CD4-positive, alpha-beta T cell (primary cell): ENCODE measurements around the gene SPINT4. TPM values are rescaled to one million over a fixed set of nuclear protein-coding genes. Genes with fewer than 3 reads are reported as not detected.

Experiments used
- ATAC-seq: fragments of 200-7000 bp; cut with Tn5 transposase; one replicate; pipeline ENCODE4 v1.10.0; 2022; ENCODE audit warnings: mild to moderate bottlenecking; ENCODE audit not compliant: poor library complexity
- CTCF ChIA-PET: fragments of 350-600 bp; sonication (Branson Sonifier 250); formaldehyde crosslinking; loops from one replicate; lab custom pipeline; 2021; ENCODE audit warnings: antibody characterized with exemption, inconsistent platforms; lab: Charles Lee
- POLR2A ChIA-PET: fragments of 350-600 bp; sonication (Branson Sonifier 250); formaldehyde crosslinking; loops from one replicate; lab custom pipeline; 2021; ENCODE audit warnings: antibody characterized with exemption, inconsistent platforms; lab: Charles Lee
- DNase-seq, 14 experiments: peaks; one replicate each; pipeline ENCODE4 v3.0.0-alpha.2; 2013 to 2020; ENCODE audit warnings: mixed read lengths in 2 of 14
- H3K27ac ChIP-seq, 2 donors: one replicate each; pipeline versions ENCODE4 v1.5.1 to v1.7.0; 2013; ENCODE audit warnings: low read length in 2 of 2, low read depth in 1 of 2, mild to moderate bottlenecking in 1 of 2
- H3K27me3 ChIP-seq, 2 experiments: 1 replicate in 1 of 2; 2 replicates in 1 of 2; pipeline versions ENCODE4 v1.6.1 to v1.7.0; 2013; ENCODE audit warnings: low read length in 2 of 2, control low read depth in 1 of 2, mild to moderate bottlenecking in 1 of 2, moderate library complexity in 1 of 2; ENCODE audit not compliant: insufficient read depth in 2 of 2, control insufficient read depth in 1 of 2
- H3K36me3 ChIP-seq: one replicate; pipeline ENCODE4 v1.6.1; 2013; ENCODE audit warnings: low read length, control low read depth; ENCODE audit not compliant: insufficient read depth
- H3K4me1 ChIP-seq: one replicate; pipeline ENCODE4 v1.6.1; 2013; ENCODE audit warnings: low read length, control low read depth; ENCODE audit not compliant: insufficient read depth
- H3K4me3 ChIP-seq: one replicate; pipeline ENCODE4 v1.5.1; 2013; ENCODE audit warnings: mild to moderate bottlenecking, low read length, moderate library complexity
- H3K9me3 ChIP-seq, 2 experiments: 1 replicate in 1 of 2; 2 replicates in 1 of 2; pipeline versions ENCODE4 v1.6.1 to v1.7.0; 2013; ENCODE audit warnings: low read length in 2 of 2, mild to moderate bottlenecking in 2 of 2, control low read depth in 1 of 2, moderate library complexity in 1 of 2; ENCODE audit not compliant: control insufficient read depth in 1 of 2, insufficient read depth in 1 of 2
- H3K27ac Mint-ChIP-seq: one replicate; pipeline ENCODE4 v1.8.0; 2020; ENCODE audit warnings: mixed read lengths
- H3K27me3 Mint-ChIP-seq: one replicate; pipeline ENCODE4 v1.8.0; 2021; ENCODE audit warnings: mixed read lengths
- H3K36me3 Mint-ChIP-seq: one replicate; pipeline ENCODE4 v1.8.0; 2021; ENCODE audit warnings: low read depth, mixed read lengths
- H3K4me1 Mint-ChIP-seq: one replicate; pipeline ENCODE4 v1.8.0; 2021; ENCODE audit warnings: low read depth, mixed read lengths
- H3K4me3 Mint-ChIP-seq: one replicate; pipeline ENCODE4 v1.8.0; 2020; ENCODE audit warnings: mild to moderate bottlenecking, mixed read lengths
- H3K9me3 Mint-ChIP-seq: one replicate; pipeline ENCODE4 v1.8.0; 2020; ENCODE audit warnings: mixed read lengths
- intact Hi-C, 2 experiments: fragments of 100-400 bp; cut with DNase I in 1 of 2; cut with micrococcal nuclease in 1 of 2; formaldehyde crosslinking; loops; one replicate each; pipeline versions ENCODE4 v1.15.1 to v1.9.0; 2023 to 2025; cut with DNase I, micrococcal nuclease
- polyA plus RNA-seq, 2 donors: library from polyadenylated mRNA; unstranded; fragments of 120-200 nt; gene quantifications; one replicate each; pipeline ENCODE4 v1.2.1, GENCODE V29; 2013
- total RNA-seq, 174 experiments: library from RNA in 2 of 174; stranded (reverse) in 2 of 174; gene quantifications; one replicate each; pipeline ENCODE4 v1.2.3 and lab custom pipeline; 2021 to 2026
- TF ChIP-seq, protein P1 (sequence below): fragments of 200-600 bp; IDR thresholded peaks from one replicate; pipeline ENCODE4 v1.8.0; 2022; ENCODE audit warnings: antibody characterized with exemption, mild to moderate bottlenecking

Gene SPINT4
- total RNA-seq (not detected), total RNA-seq (lab: John Stamatoyannopoulos, UW) (0 to 0.09 (median 0) reads per million in 172 experiments)
- not detected for polyA plus RNA-seq (2013, experiment 1 of 2)
- polyA plus RNA-seq (2013, experiment 2 of 2), result not detected

DNA sequence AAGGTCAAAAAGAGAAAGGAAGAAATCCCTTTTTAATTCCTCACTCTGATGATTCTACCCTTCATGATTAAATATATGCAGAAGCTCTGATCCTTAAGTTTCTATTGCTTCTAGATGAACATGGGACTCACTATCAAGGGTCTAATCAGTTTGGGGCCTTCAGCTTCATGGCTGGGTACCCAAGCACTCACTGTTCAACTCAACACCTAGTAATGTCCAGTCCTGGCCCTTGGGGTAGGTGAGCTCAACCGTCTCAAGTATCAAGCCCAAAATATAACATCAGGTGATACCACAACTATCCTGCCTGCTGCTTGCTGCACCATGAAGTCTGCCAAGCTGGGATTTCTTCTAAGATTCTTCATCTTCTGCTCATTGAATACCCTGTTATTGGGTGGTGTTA lies at the start of gene SPINT4:
SPINT4 (plus strand) TSS at position 301 of the 400 bp plus-strand sequence; CDS start at position 322, 21 bp downstream.
- H3K4me1 Mint-ChIP-seq, result no peaks in the 10 kb centered on the region

DNA sequence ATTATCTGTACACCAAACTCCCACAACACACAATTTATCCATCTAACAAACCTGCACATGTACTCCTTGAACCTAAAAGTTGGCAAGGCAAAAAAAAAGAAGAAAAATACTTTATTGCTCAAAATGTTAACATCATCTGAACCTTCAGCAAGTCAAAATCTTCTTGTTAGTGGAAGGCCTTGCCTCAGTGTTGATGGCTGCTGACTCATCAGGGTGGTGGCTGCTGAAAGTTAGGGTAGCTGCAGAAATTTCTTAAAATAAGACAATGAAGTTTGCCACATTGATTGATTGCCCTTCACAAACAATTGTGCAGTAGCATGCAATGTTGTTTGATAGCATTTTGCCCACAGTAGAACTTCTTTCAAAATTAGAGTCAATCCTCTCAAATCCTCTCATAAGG lies 49.4 kb upstream of the SPINT4 start:
- DNase-seq (no peak), ATAC-seq (no peak)
- no peaks in the 10 kb centered on the region for H3K4me1 Mint-ChIP-seq
- Histone ChIP-seq H3K36me3 (no peaks in the 10 kb centered on the region), H3K4me3 (no peak overlapping the region), H3K4me1 (no peaks in the 10 kb centered on the region), H3K27me3 (peaks cover 0 to 3% of the 10 kb centered on the region in 2 experiments), H3K27ac (no peak overlapping the region), H3K9me3 (peaks cover 0 to 2% of the 10 kb centered on the region in 2 experiments)
- TF ChIP-seq, protein P1, sequence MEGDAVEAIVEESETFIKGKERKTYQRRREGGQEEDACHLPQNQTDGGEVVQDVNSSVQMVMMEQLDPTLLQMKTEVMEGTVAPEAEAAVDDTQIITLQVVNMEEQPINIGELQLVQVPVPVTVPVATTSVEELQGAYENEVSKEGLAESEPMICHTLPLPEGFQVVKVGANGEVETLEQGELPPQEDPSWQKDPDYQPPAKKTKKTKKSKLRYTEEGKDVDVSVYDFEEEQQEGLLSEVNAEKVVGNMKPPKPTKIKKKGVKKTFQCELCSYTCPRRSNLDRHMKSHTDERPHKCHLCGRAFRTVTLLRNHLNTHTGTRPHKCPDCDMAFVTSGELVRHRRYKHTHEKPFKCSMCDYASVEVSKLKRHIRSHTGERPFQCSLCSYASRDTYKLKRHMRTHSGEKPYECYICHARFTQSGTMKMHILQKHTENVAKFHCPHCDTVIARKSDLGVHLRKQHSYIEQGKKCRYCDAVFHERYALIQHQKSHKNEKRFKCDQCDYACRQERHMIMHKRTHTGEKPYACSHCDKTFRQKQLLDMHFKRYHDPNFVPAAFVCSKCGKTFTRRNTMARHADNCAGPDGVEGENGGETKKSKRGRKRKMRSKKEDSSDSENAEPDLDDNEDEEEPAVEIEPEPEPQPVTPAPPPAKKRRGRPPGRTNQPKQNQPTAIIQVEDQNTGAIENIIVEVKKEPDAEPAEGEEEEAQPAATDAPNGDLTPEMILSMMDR, result no peak
- intact Hi-C loops, result no loop called here
- peaks cover 64% of the 10 kb centered on the region for H3K27me3 Mint-ChIP-seq
- H3K36me3 Mint-ChIP-seq, result no peaks in the 10 kb centered on the region
- H3K4me3 Mint-ChIP-seq, result no peak overlapping the region
- ChIA-PET CTCF (no interaction called here), POLR2A (no interaction called here)
- H3K9me3 Mint-ChIP-seq, result peaks cover 3% of the 10 kb centered on the region
- H3K27ac Mint-ChIP-seq, result no peak overlapping the region

More for the DNA sequence above, at the start of gene SPINT4:
- Histone ChIP-seq H3K27me3 (peaks cover 0 to 7% of the 10 kb centered on the region in 2 experiments), H3K9me3 (no peaks in the 10 kb centered on the region), H3K27ac (no peak within 1 kb of the TSS), H3K4me3 (no peak within 1 kb of the TSS), H3K36me3 (no peaks in the 10 kb centered on the region), H3K4me1 (no peaks in the 10 kb centered on the region)
- H3K27me3 Mint-ChIP-seq, result peaks cover 48% of the 10 kb centered on the region
- TF ChIP-seq, protein P1, result no peak
- H3K4me3 Mint-ChIP-seq, result no peak within 1 kb of the TSS
- POLR2A ChIA-PET, result no interaction called here
- intact Hi-C loops, result no loop called here
- no peak within 1 kb of the TSS for H3K27ac Mint-ChIP-seq
- no peak for ATAC-seq
- no peak for DNase-seq
- CTCF ChIA-PET, result no interaction called here
- H3K36me3 Mint-ChIP-seq, result no peaks in the 10 kb centered on the region
- no peaks in the 10 kb centered on the region for H3K9me3 Mint-ChIP-seq

DNA sequence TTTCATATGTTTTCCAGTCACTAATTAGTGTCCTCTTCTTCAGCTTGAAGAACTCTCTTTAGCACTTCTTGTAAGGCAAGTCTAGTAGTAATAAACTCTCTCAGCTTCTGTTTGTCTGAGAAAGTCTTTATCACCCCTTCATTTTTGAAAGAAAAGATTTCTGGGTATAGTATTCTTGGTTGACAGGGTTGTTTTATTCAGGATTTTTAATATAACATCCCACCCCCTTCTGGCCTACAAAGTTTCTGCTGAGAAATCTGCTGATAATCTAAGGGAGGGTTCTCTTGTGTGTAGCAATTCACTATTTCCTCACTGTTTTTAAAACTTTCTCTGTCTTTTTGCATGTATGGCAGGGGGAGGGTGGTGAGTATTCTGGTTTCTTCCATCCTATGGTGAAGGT lies 42.5 kb upstream of the SPINT4 start:
- Histone ChIP-seq H3K36me3 (no peaks in the 10 kb centered on the region), H3K4me1 (no peaks in the 10 kb centered on the region), H3K27me3 (peaks cover 0 to 9% of the 10 kb centered on the region in 2 experiments), H3K4me3 (no peak overlapping the region), H3K9me3 (peaks cover 4 to 41% of the 10 kb centered on the region in 2 experiments), H3K27ac (no peak overlapping the region)
- Mint-ChIP-seq H3K27ac (no peak overlapping the region), H3K27me3 (peaks cover 38% of the 10 kb centered on the region), H3K4me1 (no peaks in the 10 kb centered on the region), H3K36me3 (no peaks in the 10 kb centered on the region), H3K9me3 (peaks cover 13% of the 10 kb centered on the region), H3K4me3 (no peak overlapping the region)
- CTCF ChIA-PET, result no interaction called here
- DNase-seq, result no peak
- POLR2A ChIA-PET, result no interaction called here
- intact Hi-C loops, result no loop called here
- no peak for ATAC-seq
- TF ChIP-seq, protein P1, result no peak
